Measurements from ENCODE around the gene THOC7.

- no peak for TF ChIP-seq POLR2AphosphoS5 (IDR thresholded peaks at IDR 0.05)
- TF ChIP-seq CTCF (IDR thresholded peaks at IDR 0.05) = no peak
- TF ChIP-seq POLR2A (IDR thresholded peaks at IDR 0.05) = no peak
Observed at GRCh38 chr3:63857311-63857710, 6.3 kb downstream of the THOC7 start.
